Ishikawa (cell line): ENCODE results near the gene RAB9B.

ENCODE experiments used
- CEBPB ChIP-seq: IDR thresholded peaks from 2 replicates; pipeline ENCODE4 v1.6.1; 2012
- CREB1 ChIP-seq: IDR thresholded peaks from 2 replicates; pipeline ENCODE4 v1.6.1; 2012; ENCODE audit warnings: low read depth
- EGR1 ChIP-seq: IDR thresholded peaks from 2 replicates; pipeline ENCODE4 v1.6.1; 2012
- EP300 ChIP-seq: IDR thresholded peaks from 2 replicates; pipeline ENCODE4 v1.6.1; 2012; ENCODE audit warnings: borderline replicate concordance
- FOXM1 ChIP-seq: IDR thresholded peaks from 2 replicates; pipeline ENCODE4 v1.6.1; 2012; ENCODE audit warnings: low read depth, borderline replicate concordance
- MAX ChIP-seq: IDR thresholded peaks from 2 replicates; pipeline ENCODE4 v1.6.1; 2012
- NFIC ChIP-seq: IDR thresholded peaks from 2 replicates; pipeline ENCODE4 v1.6.1; 2012
- RAD21 ChIP-seq: IDR thresholded peaks from 2 replicates; pipeline ENCODE4 v1.6.1; 2012; ENCODE audit warnings: low read depth
- REST ChIP-seq: IDR thresholded peaks from 2 replicates; pipeline ENCODE4 v1.6.1; 2012; ENCODE audit warnings: low read depth, mild to moderate bottlenecking
- TAF1 ChIP-seq: IDR thresholded peaks from 2 replicates; pipeline ENCODE4 v1.6.1; 2012; ENCODE audit warnings: low read depth, mild to moderate bottlenecking
- TCF12 ChIP-seq: IDR thresholded peaks from 2 replicates; pipeline ENCODE4 v1.6.1; 2012; ENCODE audit warnings: low read depth
- TEAD4 ChIP-seq: IDR thresholded peaks from 2 replicates; pipeline ENCODE4 v1.6.1; 2012
- USF1 ChIP-seq: IDR thresholded peaks from 2 replicates; pipeline ENCODE4 v1.6.1; 2012
- YY1 ChIP-seq: IDR thresholded peaks from 2 replicates; pipeline ENCODE4 v1.6.1; 2012; ENCODE audit warnings: low read depth
- ZBTB7A ChIP-seq: IDR thresholded peaks from 2 replicates; pipeline ENCODE4 v1.6.1; 2012; ENCODE audit warnings: low read depth

Gene RAB9B

GRCh38 chrX:103831803-103832544, at the start of gene RAB9B:
TSS of gene RAB9B (minus strand) at chrX:103832257. CDS start at chrX:103825784, 6,473 bp downstream.
- TF ChIP-seq EGR1 (0 out of 2 replicates have a peak, but pooled peaks have one; percentile 20), USF1 (no peak), FOXM1 (no peak), TCF12 (no peak), MAX (no peak; the same call in 1 of the 2 replicates)

DNA sequence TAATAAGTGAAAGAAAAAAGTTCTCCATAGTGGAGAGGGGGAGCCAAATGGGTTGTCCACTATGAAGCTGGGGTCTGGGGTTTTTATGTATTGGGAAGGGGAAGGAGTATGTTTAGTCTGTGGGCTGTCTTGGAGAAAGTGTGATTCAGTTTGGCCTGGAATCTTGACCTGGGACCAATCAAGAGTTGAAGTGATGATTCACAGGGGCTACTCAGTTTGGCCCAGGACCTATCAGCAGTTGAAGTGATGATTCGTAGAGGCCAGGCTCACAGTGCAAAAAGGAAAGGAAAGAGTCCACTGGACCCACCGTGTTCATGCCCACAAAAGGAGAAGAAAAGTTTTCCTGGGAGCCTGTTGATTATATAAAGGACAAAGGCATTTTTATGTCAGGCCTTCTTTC, 47.3 kb upstream of the RAB9B start:
- TF ChIP-seq ZBTB7A, result no peak
- TF ChIP-seq EGR1, result no peak
- no peak for TF ChIP-seq RAD21
- TF ChIP-seq YY1, result no peak
- TF ChIP-seq MAX, result no peak
- no peak for TF ChIP-seq TAF1
- TF ChIP-seq CEBPB, result no peak
- TF ChIP-seq TCF12, result no peak
- no peak for TF ChIP-seq REST

DNA sequence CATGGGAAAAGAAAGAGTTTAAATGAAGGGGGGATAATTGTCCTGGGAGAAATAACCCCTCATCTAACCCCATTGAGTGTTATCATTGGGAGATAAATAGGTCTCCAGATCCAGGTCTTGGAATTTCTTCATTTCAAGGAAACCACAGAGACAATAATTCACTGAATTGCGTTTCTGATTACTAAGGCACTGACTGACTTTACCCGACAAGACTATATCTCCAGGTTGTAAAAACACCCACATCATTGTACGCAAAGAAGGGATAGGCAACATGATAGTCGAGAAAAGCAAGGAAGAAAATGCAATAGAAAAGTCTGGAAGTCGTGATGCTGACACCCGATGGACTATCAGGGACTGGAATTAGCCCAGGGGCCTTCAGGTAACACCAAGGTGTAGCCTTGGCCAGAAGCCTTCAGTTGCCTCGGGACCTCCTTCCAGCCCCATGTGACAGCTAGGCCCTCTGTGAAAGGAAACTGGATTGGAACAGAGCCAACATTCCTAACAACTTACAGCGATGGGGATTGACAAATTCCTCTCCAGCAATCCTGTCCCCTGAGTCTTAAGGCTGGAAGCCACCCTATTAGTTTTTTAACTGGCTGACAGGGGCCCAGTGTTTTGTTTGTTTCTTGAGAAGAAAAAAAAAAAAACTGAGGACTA, 46.5 kb upstream of the RAB9B start:
- TF ChIP-seq USF1 (peak; percentile 53; the same call in 1 of the 2 replicates), TAF1 (no peak), EGR1 (no peak), NFIC (peak; percentile 57), EP300 (no peak), CEBPB (no peak), REST (no peak), FOXM1 (no peak), TCF12 (no peak), TEAD4 (peak; percentile 31; the same call in 1 of the 2 replicates)

- no peak for TF ChIP-seq REST
- no peak for TF ChIP-seq NFIC
- TF ChIP-seq ZBTB7A, result no peak
- no peak for TF ChIP-seq USF1
- no peak for TF ChIP-seq TCF12
- no peak for TF ChIP-seq TAF1
- TF ChIP-seq YY1, result no peak
- TF ChIP-seq CREB1, result no peak
- TF ChIP-seq TEAD4, result no peak
- no peak for TF ChIP-seq MAX
- TF ChIP-seq FOXM1, result no peak
- no peak for TF ChIP-seq CEBPB
- TF ChIP-seq EP300, result no peak
- no peak for TF ChIP-seq RAD21
These were observed 45.5 kb upstream of the RAB9B start for GRCh38 chrX:103877571-103877970.
